Measurements from ENCODE around the gene NAGPA.

DNA sequence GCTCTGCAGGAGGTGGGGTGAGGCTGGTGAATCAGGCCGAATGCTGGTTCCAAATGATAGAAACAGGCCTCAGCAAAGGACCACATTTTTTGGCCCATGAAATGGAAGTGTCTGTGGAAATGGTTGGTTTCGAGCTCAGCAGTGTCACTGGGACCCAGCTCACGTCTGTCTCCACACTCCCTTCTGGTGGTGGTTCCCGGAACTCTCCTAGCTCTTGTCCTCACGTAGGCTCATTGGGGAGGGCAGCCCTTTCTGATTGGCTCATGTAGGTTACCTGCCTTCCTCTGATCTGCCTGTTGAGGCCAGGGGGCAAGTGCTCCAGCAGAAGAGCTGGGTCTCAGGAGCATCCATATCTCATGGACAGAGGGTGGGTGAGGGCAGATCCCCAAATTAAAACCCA is 41.9 kb upstream of the NAGPA start:
- TF ChIP-seq CTCF (IDR thresholded peaks at IDR 0.05) (no peak), POLR2A (IDR thresholded peaks at IDR 0.05) (no peak)

Data from esophagus squamous epithelium (tissue), 4 donors.